ENCODE measurements around the gene SLC3A2. TPM values are rescaled to one million over a fixed set of nuclear protein-coding genes. Genes with fewer than 3 reads are reported as not detected.
"Not testable (repeated sequence)": the region's sequence is repeated elsewhere in the genome, so short reads cannot be mapped to it uniquely, and the experiment has no call there.

SLC3A2 gene
- total RNA-seq, 2 experiments from 2014 or later, result 443 to 455 TPM

DNA sequence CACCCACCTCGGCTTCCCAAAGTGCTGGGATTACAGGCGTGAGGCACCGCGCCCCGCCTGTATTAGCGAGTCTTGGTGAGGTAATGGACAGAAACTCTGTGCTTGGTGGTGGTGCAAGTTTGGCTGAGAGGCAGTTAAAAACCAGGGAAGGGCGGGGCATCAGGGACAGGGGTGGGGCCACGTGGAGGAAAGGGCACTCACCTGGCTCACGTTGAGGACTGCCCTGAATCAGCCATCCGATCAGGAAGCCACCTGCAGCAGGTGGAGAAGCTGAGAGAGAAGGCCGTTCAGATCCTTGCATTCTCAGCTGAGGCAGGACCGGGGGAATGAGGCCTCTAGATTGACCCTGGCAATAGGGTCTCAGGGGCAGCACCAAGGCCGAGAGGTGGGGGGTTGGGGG lies 52.6 kb downstream of the SLC3A2 start:
- ChIA-PET CTCF (no interaction called here), POLR2A (no interaction called here)

DNA sequence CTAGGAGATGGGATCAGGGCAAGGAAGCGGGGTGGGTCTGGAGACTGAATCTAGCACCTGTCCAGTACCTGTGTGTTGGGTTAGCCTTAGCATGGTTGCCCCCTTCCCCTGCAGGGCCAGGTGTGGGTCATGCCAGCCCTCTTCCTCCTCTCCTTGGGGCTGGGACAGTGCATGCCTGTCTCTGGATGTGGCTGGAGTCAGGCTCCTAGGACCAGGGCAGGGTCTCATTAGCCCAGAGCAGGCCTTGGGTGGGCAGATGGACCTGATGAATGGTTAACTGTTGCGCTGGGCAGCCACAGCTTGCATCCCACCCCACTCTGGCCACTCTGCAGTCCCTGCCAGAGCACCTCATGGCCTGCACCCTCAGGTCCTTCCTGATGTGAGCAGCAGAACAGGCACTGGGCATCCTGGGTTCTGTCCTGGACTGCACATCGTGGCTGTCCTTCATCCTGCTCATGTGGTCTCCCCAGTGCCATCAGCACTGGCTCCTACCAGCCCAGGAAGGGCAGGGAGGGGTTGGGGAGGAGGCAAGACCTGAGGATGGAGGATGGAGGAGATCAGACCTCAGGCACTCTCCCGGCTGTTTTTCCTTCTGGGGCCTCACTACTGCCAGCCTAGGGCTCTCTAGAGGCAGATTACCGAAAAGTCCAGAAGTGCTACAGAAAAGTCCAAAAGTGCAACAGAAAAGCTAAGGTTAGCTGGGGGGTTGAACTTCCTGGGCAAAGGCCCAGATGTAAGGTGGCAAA lies 53.2 kb downstream of the SLC3A2 start:
- CTCF ChIA-PET, result no interaction called here
- POLR2A ChIA-PET, result no interaction called here

DNA sequence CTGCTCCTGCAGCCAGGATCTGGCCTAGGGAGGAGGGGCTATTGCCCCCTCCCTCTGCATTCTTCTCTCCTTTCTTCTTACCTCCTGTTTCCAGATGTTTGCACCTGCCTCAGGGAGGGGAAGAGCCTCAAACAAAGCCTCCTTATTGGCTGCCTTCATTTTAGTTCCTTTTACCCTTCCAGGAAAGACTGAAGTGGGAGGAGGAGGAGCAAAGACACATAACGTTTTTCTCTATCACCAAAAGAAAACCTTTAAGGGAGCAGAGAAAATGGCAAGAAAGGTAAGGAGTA lies 53.7 kb downstream of the SLC3A2 start:
- POLR2A ChIA-PET, result no interaction called here
- CTCF ChIA-PET, result no interaction called here

- POLR2A ChIA-PET, CTCF ChIA-PET: not testable (repeated sequence)
Measured at GRCh38 chr11:62937528-62937927, 56.8 kb downstream of the SLC3A2 start.

Other genes starting within 250 kb of the SLC3A2 start
- gene GANAB, start 234.3 kb upstream of the SLC3A2 start, total RNA-seq, result 100 to 1,000 TPM; 214 to 215 TPM
- gene INTS5, start 227.6 kb upstream of the SLC3A2 start, total RNA-seq, result 10 to 100 TPM; 43.9 to 44.5 TPM
- gene C11orf98, start 215.7 kb upstream of the SLC3A2 start, total RNA-seq, result 100 to 1,000 TPM; 160 to 172 TPM
- gene CSKMT, start 215.6 kb upstream of the SLC3A2 start, total RNA-seq, result 10 to 100 TPM; 46.9 to 51.0 TPM
- 1 to 10 TPM; 5.3 to 6.0 TPM for gene UQCC3, start 209.2 kb upstream of the SLC3A2 start, total RNA-seq
- 10 to 100 TPM; 21.3 to 24.6 TPM for gene LBHD1, start 208.6 kb upstream of the SLC3A2 start, total RNA-seq
- 100 to 1,000 TPM; 129 TPM for gene UBXN1, start 201.8 kb upstream of the SLC3A2 start, total RNA-seq
- gene LRRN4CL, start 191.4 kb upstream of the SLC3A2 start, total RNA-seq, result under 1 TPM; 0.10 to 0.13 TPM
- gene BSCL2, start 173.5 kb upstream of the SLC3A2 start, total RNA-seq, result 10 to 100 TPM; 32.9 to 39.1 TPM
- not detected for gene GNG3, start 173.2 kb upstream of the SLC3A2 start, total RNA-seq
- 10 to 100 TPM; 56.2 to 61.9 TPM for gene HNRNPUL2, start 153.4 kb upstream of the SLC3A2 start, total RNA-seq
- gene TTC9C, start 152.4 kb upstream of the SLC3A2 start, total RNA-seq, result 10 to 100 TPM; 31.6 to 33.2 TPM
- gene ZBTB3, start 126.7 kb upstream of the SLC3A2 start, total RNA-seq, result 1 to 10 TPM; 9.3 to 9.8 TPM
- 100 to 1,000 TPM; 137 to 146 TPM for gene POLR2G, start 119.3 kb upstream of the SLC3A2 start, total RNA-seq
- 10 to 100 TPM; 17.5 to 18.6 TPM for gene TAF6L, start 109.5 kb upstream of the SLC3A2 start, total RNA-seq
- 10 to 100 TPM; 36.1 to 42.7 TPM for gene TMEM179B, start 93.5 kb upstream of the SLC3A2 start, total RNA-seq
- 10 to 100 TPM; 12.4 to 13.1 TPM for gene TMEM223, start 88.9 kb upstream of the SLC3A2 start, total RNA-seq
- gene NXF1, start 75.5 kb upstream of the SLC3A2 start, total RNA-seq, result 10 to 100 TPM; 93.1 to 95.4 TPM
- 10 to 100 TPM; 24.9 to 27.0 TPM for gene STX5, start 48.8 kb upstream of the SLC3A2 start, total RNA-seq
- 1 to 10 TPM in 1 of 2 experiments, not detected in 1; 1.4 TPM for gene TEX54, start 48.1 kb upstream of the SLC3A2 start, total RNA-seq
- gene WDR74, start 41.3 kb upstream of the SLC3A2 start, total RNA-seq, result 100 to 1,000 TPM; 122 to 124 TPM
- not detected for gene CHRM1, start 40.5 kb downstream of the SLC3A2 start, total RNA-seq
- not detected for gene SLC22A6, start 104.1 kb downstream of the SLC3A2 start, total RNA-seq
- not detected for gene SLC22A8, start 134.9 kb downstream of the SLC3A2 start, total RNA-seq

All from activated CD8-positive, alpha-beta memory T cell treated with anti-CD3 and anti-CD28 coated beads for 36 hours (primary cell).